Choroid plexus epithelial cell (primary cell): ENCODE data around the gene TESK2.
"Not testable (repeated sequence)": the region's sequence is repeated elsewhere in the genome, so short reads cannot be mapped to it uniquely, and the experiment has no call there.

Source experiments
- DNase-seq: peaks from one replicate; pipeline ENCODE4 v3.0.0-alpha.2; 2010; ENCODE audit warnings: low read depth
- H3K4me3 ChIP-seq: 2 replicates; pipeline ENCODE4 v1.5.1; 2011; ENCODE audit warnings: low read depth, mild to moderate bottlenecking, control low read depth, low read length, moderate library complexity
- TF ChIP-seq, protein P1 (sequence below): conservative IDR thresholded peaks from 2 replicates; pipeline ENCODE4 v1.5.1; 2011; ENCODE audit warnings: low read depth, mild to moderate bottlenecking, control low read depth, inconsistent platforms, low read length, moderate library complexity

The TESK2 gene

GRCh38 chr1:45395582-45395981, 95.4 kb downstream of the TESK2 start:
- no peak overlapping the region for H3K4me3 ChIP-seq
- TF ChIP-seq, protein P1, sequence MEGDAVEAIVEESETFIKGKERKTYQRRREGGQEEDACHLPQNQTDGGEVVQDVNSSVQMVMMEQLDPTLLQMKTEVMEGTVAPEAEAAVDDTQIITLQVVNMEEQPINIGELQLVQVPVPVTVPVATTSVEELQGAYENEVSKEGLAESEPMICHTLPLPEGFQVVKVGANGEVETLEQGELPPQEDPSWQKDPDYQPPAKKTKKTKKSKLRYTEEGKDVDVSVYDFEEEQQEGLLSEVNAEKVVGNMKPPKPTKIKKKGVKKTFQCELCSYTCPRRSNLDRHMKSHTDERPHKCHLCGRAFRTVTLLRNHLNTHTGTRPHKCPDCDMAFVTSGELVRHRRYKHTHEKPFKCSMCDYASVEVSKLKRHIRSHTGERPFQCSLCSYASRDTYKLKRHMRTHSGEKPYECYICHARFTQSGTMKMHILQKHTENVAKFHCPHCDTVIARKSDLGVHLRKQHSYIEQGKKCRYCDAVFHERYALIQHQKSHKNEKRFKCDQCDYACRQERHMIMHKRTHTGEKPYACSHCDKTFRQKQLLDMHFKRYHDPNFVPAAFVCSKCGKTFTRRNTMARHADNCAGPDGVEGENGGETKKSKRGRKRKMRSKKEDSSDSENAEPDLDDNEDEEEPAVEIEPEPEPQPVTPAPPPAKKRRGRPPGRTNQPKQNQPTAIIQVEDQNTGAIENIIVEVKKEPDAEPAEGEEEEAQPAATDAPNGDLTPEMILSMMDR: no peak
- DNase-seq: no peak

GRCh38 chr1:45395051-45395450, 95.9 kb downstream of the TESK2 start:
- TF ChIP-seq, protein P1: no peak
- DNase-seq: no peak
- H3K4me3 ChIP-seq: no peak overlapping the region

DNA sequence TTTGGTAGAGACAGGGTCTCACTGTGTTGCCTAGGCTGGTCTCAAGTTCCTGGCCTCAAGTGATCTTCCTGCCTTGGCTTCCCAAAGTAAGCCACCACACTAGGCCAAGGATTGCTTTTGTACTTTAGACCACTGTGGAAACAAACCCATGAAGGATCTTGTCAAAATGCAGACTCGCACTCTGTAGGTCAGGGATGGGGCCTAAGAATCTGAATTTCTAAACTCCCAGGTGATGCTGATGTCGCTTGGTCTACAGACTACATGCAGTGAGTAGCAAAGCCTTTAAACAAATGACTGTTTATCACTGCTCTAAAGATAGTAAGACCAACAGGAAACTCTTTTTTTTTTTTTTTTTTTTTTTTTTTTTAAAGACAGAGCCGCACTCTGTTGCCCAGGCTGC, 96.6 kb downstream of the TESK2 start:
- TF ChIP-seq, protein P1: no peak
- no peak overlapping the region for H3K4me3 ChIP-seq
- no peak for DNase-seq

GRCh38 chr1:45393718-45394302, 97.2 kb downstream of the TESK2 start:
- H3K4me3 ChIP-seq: no peak overlapping the region
- peak; percentile 38 for DNase-seq
- TF ChIP-seq, protein P1: no peak

- H3K4me3 ChIP-seq: no peak overlapping the region
- DNase-seq: no peak
- TF ChIP-seq, protein P1: no peak
These were observed 104.7 kb downstream of the TESK2 start for GRCh38 chr1:45386219-45386618.

DNA sequence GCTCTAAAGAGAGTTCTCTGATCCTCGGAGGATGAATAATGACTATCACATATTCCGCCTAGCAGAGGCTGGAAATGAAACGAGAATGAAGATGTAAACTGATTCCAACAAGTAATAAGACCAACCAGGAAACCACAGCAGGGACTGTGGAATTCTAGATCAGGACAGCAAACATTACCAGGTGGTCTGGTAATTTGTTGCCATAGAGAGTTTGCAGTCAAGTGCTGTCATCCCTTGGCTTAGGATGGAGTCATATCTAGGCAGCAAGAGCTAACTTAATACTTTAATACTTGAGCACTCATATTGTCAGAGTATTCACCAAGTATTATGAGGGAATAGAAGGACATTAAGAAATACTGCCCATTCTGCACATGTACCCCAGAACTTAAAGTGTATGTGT, 105.7 kb downstream of the TESK2 start:
- TF ChIP-seq, protein P1: no peak
- no peak for DNase-seq
- H3K4me3 ChIP-seq: no peak overlapping the region

GRCh38 chr1:45384213-45384612, 106.8 kb downstream of the TESK2 start:
- DNase-seq: not testable (repeated sequence)

More at GRCh38 chr1:45384213-45384612, 106.8 kb downstream of the TESK2 start:
- not testable (repeated sequence) for H3K4me3 ChIP-seq
